Activated CD4-positive, alpha-beta memory T cell treated with anti-CD3 and anti-CD28 coated beads for 36 hours (primary cell): ENCODE results near the gene ATAD3C. TPM values are rescaled to one million over a fixed set of nuclear protein-coding genes. Genes with fewer than 3 reads are reported as not detected.
"Not testable (repeated sequence)": the region's sequence is repeated elsewhere in the genome, so short reads cannot be mapped to it uniquely, and the experiment has no call there.

Experiments
- CTCF ChIA-PET: fragments of 350-600 bp; sonication (Branson Sonifier 250); formaldehyde crosslinking; loops from one replicate; lab custom pipeline; 2021; ENCODE audit warnings: antibody characterized with exemption, inconsistent platforms; lab: Charles Lee
- POLR2A ChIA-PET: fragments of 350-600 bp; sonication (Branson Sonifier 250); formaldehyde crosslinking; loops from one replicate; lab custom pipeline; 2021; ENCODE audit warnings: antibody characterized with exemption; lab: Charles Lee
- DNase-seq: peaks from one replicate; pipeline ENCODE4 v3.0.0-alpha.2; 2020
- H3K27ac Mint-ChIP-seq: one replicate; pipeline ENCODE4 v1.8.0; 2021; ENCODE audit warnings: mixed read lengths
- H3K27me3 Mint-ChIP-seq: one replicate; pipeline ENCODE4 v1.8.0; 2021; ENCODE audit warnings: mixed read lengths
- H3K36me3 Mint-ChIP-seq: one replicate; pipeline ENCODE4 v1.8.0; 2021; ENCODE audit warnings: mixed read lengths
- H3K4me1 Mint-ChIP-seq: one replicate; pipeline ENCODE4 v1.8.0; 2021; ENCODE audit warnings: low read depth, mixed read lengths
- H3K4me3 Mint-ChIP-seq: one replicate; pipeline ENCODE4 v1.8.0; 2021; ENCODE audit warnings: mild to moderate bottlenecking, mixed read lengths
- H3K9me3 Mint-ChIP-seq: one replicate; pipeline ENCODE4 v1.8.0; 2021; ENCODE audit warnings: mixed read lengths
- intact Hi-C: fragments of 100-400 bp; cut with micrococcal nuclease; formaldehyde crosslinking; loops from one replicate; pipeline ENCODE4 v1.15.1; 2023
- total RNA-seq, 2 experiments: library from RNA; stranded (reverse); gene quantifications; one replicate each; pipeline ENCODE4 v1.2.3, GENCODE V29; 2021

ATAD3C gene
- total RNA-seq, 2 experiments from 2014 or later = 1.2 to 1.7 TPM

DNA sequence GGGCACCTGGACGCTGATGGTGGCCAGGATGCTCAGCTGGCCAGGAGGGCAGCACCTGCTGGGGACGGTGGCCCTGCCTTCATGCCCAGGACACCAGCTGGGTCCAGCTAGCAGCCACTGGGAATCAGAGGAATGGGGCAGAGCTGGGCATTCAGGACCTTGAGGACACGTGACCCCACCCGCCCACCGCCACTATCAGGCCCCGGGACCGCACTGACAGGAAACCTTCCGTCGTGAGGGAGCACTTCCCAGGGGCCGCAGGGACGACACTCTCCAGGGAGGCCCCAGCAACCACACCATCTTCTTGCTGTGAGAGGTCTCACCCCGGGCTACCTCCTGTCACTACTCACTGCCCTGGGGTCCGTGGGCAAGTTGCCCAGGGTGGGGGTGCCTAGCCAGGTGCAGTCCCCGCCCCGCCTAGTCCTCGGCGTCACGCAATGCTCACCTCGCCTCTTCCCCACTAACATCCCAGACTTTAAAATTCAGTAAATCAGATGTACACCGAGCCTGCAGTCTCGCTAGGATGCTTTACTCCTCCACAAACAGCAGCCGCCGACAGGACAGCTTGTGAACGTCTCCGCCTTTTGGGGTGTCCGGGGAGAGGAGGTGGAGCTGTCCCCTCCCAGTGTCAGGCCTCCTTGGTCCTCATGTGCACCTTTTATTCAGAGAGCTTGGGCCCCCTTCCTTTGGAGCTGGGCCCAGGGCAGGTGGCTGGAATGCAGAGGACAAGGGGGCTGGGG lies 9.1 kb upstream of the ATAD3C start:
- Mint-ChIP-seq H3K9me3 (no peaks in the 10 kb centered on the region), H3K27me3 (peaks cover 14% of the 10 kb centered on the region), H3K27ac (no peak overlapping the region), H3K36me3 (no peaks in the 10 kb centered on the region), H3K4me3 (no peak overlapping the region), H3K4me1 (peaks cover 8% of the 10 kb centered on the region)
- ChIA-PET CTCF (interaction anchor here (0.6 to 3.0 kb wide), 14 partner anchors 11 to 318 kb away, joined by 3 to 21 read pairs (median 4); partner anchors contain the start of genes CCNL2 and MRPL20), POLR2A (interaction anchor here (1.1 kb wide), 1 partner anchor 33 kb away, joined by 3 read pairs; no protein-coding TSS in a partner anchor)
- intact Hi-C loops = no loop called here
- no peak for DNase-seq

DNA sequence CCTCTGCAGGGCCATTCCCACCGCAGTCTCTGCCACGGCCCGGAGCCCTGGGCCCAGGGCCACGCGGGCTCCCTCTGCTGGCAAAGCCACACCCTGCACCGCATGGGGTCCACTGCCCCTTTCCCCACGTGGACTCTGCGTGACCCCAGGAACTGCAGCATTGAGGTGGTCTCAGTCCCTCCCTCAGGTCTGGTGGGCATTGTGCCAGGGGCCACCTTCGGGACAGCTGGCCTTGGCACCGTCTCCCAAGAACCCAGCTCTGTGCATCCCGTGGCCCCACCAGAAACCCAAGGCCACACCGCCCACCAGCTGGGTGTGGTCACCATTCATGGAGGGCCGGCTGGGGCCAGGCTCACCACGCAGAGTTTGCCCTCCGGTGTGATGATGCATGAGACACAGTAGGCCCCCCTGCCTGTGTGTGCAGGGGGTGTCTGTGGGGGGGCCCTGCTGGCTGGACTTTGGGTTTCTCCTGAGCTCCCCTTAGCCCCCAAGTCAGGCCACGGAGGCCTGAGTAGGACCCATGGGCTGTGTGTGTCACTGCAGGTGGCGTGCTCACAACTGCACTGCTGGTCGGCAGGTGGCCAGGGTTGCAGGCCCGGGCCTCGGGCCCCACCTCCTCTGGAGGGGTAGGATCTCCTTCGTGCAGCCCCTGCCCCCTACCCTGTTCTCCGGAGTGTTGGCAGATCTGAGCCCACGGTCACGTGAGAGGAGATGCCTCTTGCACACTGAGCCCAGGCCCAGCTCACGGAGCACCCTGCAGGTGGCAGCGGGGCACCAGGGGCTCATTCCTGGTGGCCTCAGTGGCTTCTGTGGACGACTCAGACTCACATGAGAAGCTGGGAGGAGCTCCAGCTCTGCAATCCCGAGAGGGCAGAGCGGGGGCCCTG lies 8.2 kb upstream of the ATAD3C start:
- Mint-ChIP-seq H3K4me3 (no peak overlapping the region), H3K36me3 (no peaks in the 10 kb centered on the region), H3K27me3 (peaks cover 13% of the 10 kb centered on the region), H3K9me3 (no peaks in the 10 kb centered on the region), H3K4me1 (peaks cover 7% of the 10 kb centered on the region), H3K27ac (no peak overlapping the region)
- CTCF ChIA-PET = interaction anchor here (0.6 to 3.0 kb wide), 13 partner anchors 12 to 319 kb away, joined by 3 to 21 read pairs (median 4); partner anchors contain the start of genes CCNL2 and MRPL20
- DNase-seq = peak; percentile 65
- intact Hi-C loops = no loop called here
- POLR2A ChIA-PET = interaction anchor here (1.1 kb wide), 1 partner anchor 33 kb away, joined by 3 read pairs; no protein-coding TSS in a partner anchor

DNA sequence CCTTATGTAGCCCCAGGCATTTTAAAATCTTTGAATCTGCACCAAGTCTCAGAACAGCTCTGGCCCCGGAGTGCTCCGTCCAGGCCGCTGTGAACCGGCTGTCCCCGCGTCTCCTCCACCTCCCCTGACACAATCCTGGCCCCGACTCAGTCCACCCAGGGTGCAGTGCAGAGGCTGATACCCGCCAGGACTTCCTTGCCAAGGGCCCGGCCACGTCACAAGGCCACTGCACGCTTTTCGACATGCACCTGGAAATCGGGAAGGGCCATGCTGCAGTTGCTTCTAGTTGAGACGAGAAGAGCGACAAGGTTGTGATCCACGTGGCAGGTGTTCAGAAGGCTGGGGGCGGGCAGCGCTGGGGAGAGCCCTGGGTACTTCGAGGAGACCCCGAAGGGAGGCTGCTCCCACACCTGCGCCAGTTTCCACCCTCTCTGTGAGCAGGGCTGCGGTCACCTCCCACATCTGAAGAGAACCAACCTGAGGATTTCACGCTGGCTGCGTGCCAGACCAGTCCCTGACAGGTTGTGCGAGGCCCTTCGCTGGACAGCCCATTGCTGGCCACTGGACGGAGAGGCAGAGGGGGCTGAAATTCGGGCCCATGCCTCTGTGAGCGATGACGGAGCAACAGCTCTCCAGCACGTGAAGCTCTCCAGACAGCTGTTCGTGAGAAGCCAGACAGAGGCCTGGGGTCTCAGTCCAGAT lies 7.3 kb upstream of the ATAD3C start:
- POLR2A ChIA-PET = no interaction called here
- no peaks in the 10 kb centered on the region for H3K36me3 Mint-ChIP-seq

DNA sequence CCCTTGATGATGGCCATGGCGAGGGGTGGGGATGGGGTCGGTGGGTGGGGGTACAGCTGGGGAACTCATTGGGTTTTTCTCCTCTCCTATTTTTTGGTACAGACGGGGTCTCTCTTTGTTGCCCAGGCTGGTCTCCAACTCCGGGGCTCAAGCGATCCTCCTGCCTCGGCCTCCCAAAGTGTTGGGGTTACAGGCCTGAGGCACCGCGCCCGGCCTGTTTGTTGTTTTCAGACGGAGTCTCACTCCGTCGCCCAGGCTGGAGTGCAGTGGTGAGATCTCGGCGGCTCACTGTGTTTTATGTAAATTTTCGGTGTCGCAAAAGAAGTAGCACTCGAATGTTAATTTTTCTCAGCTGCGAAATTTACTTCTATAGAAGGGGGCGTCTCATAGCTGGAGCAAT lies 2.9 kb upstream of the ATAD3C start:
- H3K9me3 Mint-ChIP-seq, DNase-seq, H3K36me3 Mint-ChIP-seq, H3K4me3 Mint-ChIP-seq, H3K27ac Mint-ChIP-seq, CTCF ChIA-PET, H3K4me1 Mint-ChIP-seq, intact Hi-C loops, POLR2A ChIA-PET, H3K27me3 Mint-ChIP-seq: not testable (repeated sequence)

More for the DNA sequence above, 7.3 kb upstream of the ATAD3C start:
- peaks cover 10% of the 10 kb centered on the region for H3K27me3 Mint-ChIP-seq
- CTCF ChIA-PET = interaction anchor here (2.2 to 3.0 kb wide), 3 partner anchors 13 to 63 kb away, joined by 8 to 11 read pairs (median 10); partner anchors contain the start of gene MRPL20
- DNase-seq = no peak
- no peaks in the 10 kb centered on the region for H3K9me3 Mint-ChIP-seq
- H3K4me3 Mint-ChIP-seq = no peak overlapping the region
- intact Hi-C loops = no loop called here
- peaks cover 4% of the 10 kb centered on the region for H3K4me1 Mint-ChIP-seq
- no peak overlapping the region for H3K27ac Mint-ChIP-seq

DNA sequence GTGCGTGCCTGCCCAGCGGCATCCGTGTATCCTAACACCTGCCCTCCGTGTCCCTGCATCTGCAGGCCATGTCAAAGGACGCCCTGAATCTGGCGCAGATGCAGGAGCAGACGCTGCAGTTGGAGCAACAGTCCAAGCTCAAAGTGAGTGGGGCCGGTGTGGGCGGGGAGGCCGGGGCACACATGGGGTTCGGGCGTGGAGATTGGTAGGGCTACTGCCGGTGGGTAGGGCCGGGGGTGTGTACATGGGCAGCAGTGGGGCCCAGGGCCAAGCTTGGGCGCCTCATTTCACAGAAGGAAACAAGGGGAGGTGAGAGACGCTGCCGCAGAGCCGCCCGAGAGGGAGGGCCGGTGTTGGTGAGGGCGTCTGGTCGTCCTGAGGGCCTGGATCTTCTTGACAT lies 1.1 kb downstream of the ATAD3C start:
- H3K4me1 Mint-ChIP-seq, H3K4me3 Mint-ChIP-seq, H3K27ac Mint-ChIP-seq, H3K36me3 Mint-ChIP-seq, POLR2A ChIA-PET, CTCF ChIA-PET, DNase-seq, intact Hi-C loops, H3K27me3 Mint-ChIP-seq, H3K9me3 Mint-ChIP-seq: not testable (repeated sequence)

DNA sequence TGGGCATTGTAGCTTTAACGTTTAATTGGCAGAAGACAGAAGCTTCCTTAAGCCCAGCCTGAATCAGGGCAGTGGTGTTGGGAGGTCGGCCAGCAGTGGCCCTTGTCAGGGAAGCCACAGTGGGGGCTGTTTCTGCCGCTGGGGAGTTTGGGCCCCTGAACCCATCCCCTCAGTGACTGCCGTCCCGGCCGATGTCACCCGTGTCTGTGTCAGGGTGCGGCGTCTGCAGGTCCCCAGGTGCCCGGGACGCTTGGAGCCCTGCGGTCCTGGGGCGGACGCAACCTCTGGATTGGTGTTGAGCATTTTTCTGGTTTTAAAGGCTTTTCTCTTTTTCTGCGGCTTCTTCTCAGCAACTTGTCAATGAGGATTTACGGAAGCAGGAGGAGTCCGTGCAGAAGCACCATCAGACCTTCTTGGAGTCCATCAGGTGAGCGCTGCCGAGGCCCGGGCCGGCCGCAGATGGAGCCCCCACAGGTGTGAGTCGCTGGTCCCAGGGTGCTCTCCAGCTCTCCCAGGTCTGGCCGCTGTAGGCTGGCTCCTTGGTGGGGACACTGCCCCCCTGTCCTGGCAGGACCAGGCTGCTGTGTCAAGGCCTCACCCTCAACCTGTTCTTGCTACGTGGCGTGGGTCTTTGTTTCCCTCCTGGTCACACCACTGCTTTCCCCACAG lies 2.3 kb downstream of the ATAD3C start:
- Mint-ChIP-seq H3K27ac (no peak overlapping the region), H3K27me3 (peaks cover 1% of the 10 kb centered on the region), H3K4me1 (no peaks in the 10 kb centered on the region), H3K36me3 (no peaks in the 10 kb centered on the region), H3K4me3 (no peak overlapping the region), H3K9me3 (no peaks in the 10 kb centered on the region)
- CTCF ChIA-PET = no interaction called here
- intact Hi-C loops = no loop called here
- no peak for DNase-seq
- POLR2A ChIA-PET = no interaction called here

DNA sequence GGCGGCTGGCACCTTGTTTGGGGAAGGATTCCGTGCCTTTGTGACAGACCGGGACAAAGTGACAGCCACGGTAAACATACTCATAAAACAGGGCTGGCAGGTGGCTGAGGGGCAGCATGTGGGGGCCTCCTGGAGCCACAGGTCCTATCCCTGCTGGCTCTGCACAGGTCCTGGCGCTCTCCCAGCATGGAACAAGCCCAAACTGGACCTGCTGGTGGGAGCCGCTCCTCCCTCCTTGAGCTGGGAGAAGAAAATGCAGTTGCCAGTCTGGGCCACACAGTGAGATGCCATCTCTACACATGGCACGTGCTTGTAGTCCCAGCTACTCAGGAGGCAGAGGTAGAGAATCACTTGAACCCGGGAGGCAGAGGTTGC lies 2.9 kb downstream of the ATAD3C start:
- H3K4me3 Mint-ChIP-seq, intact Hi-C loops, H3K9me3 Mint-ChIP-seq, POLR2A ChIA-PET, H3K27ac Mint-ChIP-seq, H3K36me3 Mint-ChIP-seq, DNase-seq, H3K27me3 Mint-ChIP-seq, CTCF ChIA-PET, H3K4me1 Mint-ChIP-seq: not testable (repeated sequence)

DNA sequence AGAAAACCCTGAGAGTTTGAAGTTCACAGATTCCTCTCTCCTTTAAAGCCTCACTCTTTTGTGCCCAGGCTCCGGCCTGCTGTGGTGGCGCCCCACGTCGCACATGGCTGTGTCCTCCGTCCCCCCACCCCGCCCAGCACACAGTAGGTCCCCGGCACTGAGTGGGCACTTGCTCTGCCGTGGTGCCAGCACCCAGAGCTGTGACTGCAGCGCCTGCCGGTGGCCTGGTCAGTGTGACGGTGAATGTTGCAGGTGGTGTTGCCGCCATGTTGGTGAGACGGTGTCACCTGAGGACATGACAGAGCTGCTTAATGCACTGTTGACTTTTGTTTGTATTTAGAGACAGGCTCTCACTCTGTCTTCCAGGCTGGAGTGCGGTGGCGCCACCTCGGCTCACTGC lies 3.4 kb downstream of the ATAD3C start:
- Mint-ChIP-seq H3K27ac (no peak overlapping the region), H3K4me3 (no peak overlapping the region), H3K9me3 (no peaks in the 10 kb centered on the region), H3K27me3 (peaks cover 1% of the 10 kb centered on the region), H3K36me3 (no peaks in the 10 kb centered on the region), H3K4me1 (no peaks in the 10 kb centered on the region)
- intact Hi-C loops = no loop called here
- ChIA-PET POLR2A (no interaction called here), CTCF (no interaction called here)
- DNase-seq = no peak

DNA sequence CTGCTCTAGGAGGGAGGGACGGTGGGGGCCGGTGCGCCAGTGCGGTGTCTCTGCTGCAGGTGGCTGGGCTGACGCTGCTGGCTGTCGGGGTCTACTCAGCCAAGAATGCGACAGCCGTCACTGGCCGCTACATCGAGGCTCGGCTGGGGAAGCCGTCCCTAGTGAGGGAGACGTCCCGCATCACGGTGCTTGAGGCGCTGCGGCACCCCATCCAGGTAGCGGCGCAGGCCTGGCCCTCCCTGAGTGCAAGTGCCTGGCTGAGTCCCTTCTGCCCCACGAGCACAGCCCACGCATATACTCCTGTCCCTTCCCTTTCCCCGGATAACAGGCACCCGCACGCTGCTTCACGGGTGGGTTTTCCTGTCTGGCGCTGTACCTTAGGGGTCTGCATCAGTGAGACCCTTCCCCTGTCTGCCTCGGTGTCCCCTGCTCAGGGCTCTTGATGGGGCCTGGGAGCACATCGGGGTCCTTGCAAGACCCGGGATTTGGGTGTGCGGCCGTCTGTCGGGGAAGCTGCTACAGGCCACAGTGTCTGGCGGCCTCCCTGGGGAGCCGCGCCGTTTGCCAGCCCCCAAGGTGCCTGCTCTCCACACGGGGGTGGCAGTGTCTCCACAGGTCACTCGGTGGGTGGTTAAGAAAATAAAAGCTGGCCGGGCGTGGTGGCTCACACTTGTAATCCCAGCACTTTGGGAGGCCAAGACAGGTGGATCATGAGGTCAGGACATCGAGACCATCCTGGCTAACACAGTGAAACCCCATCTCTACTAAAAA lies 5.0 kb downstream of the ATAD3C start:
- H3K36me3 Mint-ChIP-seq, H3K9me3 Mint-ChIP-seq, H3K4me1 Mint-ChIP-seq, H3K27me3 Mint-ChIP-seq, H3K27ac Mint-ChIP-seq, DNase-seq, intact Hi-C loops, CTCF ChIA-PET, H3K4me3 Mint-ChIP-seq, POLR2A ChIA-PET: not testable (repeated sequence)

DNA sequence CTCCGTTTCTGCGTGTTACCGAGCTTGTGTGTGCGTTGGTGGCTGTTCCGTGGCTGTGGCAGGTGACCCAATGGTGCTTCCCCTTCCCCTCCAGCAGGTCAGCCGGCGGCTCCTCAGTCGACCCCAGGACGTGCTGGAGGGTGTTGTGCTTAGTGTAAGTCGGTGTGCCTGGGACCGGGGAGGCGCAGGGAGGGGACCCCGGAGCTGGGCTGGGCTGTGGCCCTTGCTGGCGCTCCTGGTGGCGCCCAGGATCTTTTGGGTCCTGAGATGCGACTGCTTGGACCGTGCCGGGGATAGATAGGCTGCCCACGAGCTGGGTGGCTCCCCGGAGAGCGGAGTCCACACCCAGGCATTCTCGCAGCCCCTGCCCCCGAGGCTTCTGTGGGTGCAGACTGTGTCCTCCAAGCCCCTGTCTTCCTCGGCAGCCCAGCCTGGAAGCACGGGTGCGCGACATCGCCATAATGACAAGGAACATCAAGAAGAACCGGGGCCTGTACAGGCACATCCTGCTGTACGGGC lies 5.9 kb downstream of the ATAD3C start:
- POLR2A ChIA-PET = no interaction called here

DNA sequence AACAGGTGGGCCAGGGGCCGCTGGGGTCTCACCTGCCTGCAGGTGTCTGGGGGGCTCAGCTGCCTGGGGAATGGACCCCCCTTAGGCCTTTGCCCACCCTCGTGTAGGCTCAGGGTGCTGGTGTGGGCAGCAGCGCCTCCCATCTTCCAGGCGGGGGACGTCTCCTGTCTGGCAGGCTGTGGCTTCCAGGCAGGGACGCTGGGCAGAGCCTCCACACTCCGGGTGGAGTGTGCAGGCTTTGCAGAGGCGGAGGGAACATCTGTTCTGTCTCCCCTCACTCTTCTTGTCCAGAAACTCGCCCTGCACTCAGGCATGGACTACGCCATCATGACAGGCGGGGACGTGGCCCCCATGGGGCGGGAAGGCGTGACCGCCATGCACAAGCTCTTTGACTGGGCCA lies 6.4 kb downstream of the ATAD3C start:
- POLR2A ChIA-PET, intact Hi-C loops, H3K36me3 Mint-ChIP-seq, H3K9me3 Mint-ChIP-seq, CTCF ChIA-PET, H3K27me3 Mint-ChIP-seq, H3K27ac Mint-ChIP-seq, DNase-seq, H3K4me3 Mint-ChIP-seq, H3K4me1 Mint-ChIP-seq: not testable (repeated sequence)

More for the DNA sequence above, 5.9 kb downstream of the ATAD3C start:
- Mint-ChIP-seq H3K27ac (no peak overlapping the region), H3K36me3 (no peaks in the 10 kb centered on the region), H3K9me3 (no peaks in the 10 kb centered on the region), H3K4me1 (no peaks in the 10 kb centered on the region), H3K4me3 (no peak overlapping the region), H3K27me3 (no peaks in the 10 kb centered on the region)
- intact Hi-C loops = no loop called here
- no peak for DNase-seq
- CTCF ChIA-PET = no interaction called here
